Measurements from ENCODE around the gene RPL35.

DNA sequence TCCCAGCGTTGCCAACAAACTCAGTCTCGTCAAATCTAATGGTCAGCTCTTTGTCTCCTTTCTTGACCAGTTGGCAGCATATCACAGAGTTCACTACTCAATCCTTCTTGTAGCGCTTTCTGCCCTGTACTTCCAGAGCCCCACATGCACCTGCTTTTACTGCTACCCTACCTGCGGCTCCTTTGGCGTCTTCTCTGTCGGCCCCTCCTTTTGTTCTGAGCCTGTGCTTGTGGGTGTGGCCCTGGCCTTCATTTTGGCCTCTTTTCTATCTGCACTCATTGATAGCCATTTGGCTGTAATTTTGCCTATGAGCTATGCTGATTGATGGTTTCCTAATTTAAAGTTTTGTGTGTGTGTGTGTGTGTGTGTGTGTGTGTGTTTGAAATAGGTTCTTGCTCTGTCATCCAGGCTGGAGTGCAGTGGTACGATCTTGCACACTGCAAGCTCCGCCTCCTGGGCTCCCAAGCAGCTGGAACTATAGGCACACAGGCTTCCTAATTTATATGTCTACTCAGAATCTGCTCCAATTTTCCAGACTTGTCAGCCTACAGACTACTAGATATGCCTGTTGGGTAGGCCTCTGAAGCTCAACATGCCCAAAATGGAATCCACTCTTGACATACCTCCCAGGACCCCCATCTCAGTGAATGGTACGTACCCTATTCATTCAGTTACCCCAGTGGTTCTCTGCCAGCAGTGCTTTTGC, 32.4 kb upstream of the RPL35 start:
- TF ChIP-seq, protein P1, sequence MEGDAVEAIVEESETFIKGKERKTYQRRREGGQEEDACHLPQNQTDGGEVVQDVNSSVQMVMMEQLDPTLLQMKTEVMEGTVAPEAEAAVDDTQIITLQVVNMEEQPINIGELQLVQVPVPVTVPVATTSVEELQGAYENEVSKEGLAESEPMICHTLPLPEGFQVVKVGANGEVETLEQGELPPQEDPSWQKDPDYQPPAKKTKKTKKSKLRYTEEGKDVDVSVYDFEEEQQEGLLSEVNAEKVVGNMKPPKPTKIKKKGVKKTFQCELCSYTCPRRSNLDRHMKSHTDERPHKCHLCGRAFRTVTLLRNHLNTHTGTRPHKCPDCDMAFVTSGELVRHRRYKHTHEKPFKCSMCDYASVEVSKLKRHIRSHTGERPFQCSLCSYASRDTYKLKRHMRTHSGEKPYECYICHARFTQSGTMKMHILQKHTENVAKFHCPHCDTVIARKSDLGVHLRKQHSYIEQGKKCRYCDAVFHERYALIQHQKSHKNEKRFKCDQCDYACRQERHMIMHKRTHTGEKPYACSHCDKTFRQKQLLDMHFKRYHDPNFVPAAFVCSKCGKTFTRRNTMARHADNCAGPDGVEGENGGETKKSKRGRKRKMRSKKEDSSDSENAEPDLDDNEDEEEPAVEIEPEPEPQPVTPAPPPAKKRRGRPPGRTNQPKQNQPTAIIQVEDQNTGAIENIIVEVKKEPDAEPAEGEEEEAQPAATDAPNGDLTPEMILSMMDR (IDR thresholded peaks at IDR 0.05) = no peak
- no peak for TF ChIP-seq POLR2A (IDR thresholded peaks at IDR 0.05)

Data from ovary (tissue), 3 donors.